PC-9 (cell line): ENCODE measurements around the gene H19. TPM values are rescaled to one million over a fixed set of nuclear protein-coding genes. Genes with fewer than 3 reads are reported as not detected.
A peak's percentile ranks its signal among the peaks of the same experiment; 100 is the strongest.

Experiments used
- Bru-seq: library from RNA; stranded (reverse); fragments of 400-500 nt; gene quantifications from one replicate; lab custom pipeline; 2021; lab: Mats Ljungman, UMichigan
- BruChase-seq, 2 experiments: library from RNA; stranded (reverse); fragments of 400-500 nt; gene quantifications; one replicate each; lab custom pipeline; 2021; lab: Mats Ljungman, UMichigan
- BruUV-seq: library from RNA; stranded (reverse); fragments of 400-500 nt; replicated peaks from 2 replicates; lab custom pipeline; 2021; lab: Mats Ljungman, UMichigan
- CTCF ChIA-PET: fragments of 300-600 bp; sonication (Branson Sonifier 250); formaldehyde crosslinking; loops from one replicate; lab custom pipeline; 2022; ENCODE audit warnings: antibody characterized with exemption; lab: Charles Lee
- POLR2A ChIA-PET: fragments of 300-600 bp; sonication (Branson Sonifier 250); formaldehyde crosslinking; loops from one replicate; lab custom pipeline; 2022; ENCODE audit warnings: antibody characterized with exemption; ENCODE audit not compliant: unreplicated experiment; lab: Charles Lee
- DNase-seq, 2 experiments: peaks; one replicate each; pipeline versions ENCODE4 v3.0.0 to v3.0.0-alpha.2; 2015 to 2022; ENCODE audit warnings: mixed read lengths in 1 of 2
- H2AFZ ChIP-seq: fragments of 200-600 bp; sonication (generic); 2 replicates; pipeline ENCODE4 v1.8.1; 2017; ENCODE audit warnings: antibody characterized with exemption
- H3F3A ChIP-seq: fragments of 200-600 bp; sonication (generic); 2 replicates; pipeline ENCODE4 v1.8.1; 2017; ENCODE audit warnings: antibody characterized with exemption, mild to moderate bottlenecking, low read depth; ENCODE audit not compliant: insufficient read depth
- H3K27ac ChIP-seq: fragments of 200-600 bp; sonication (generic); 2 replicates; pipeline ENCODE4 v1.6.1; 2016; ENCODE audit warnings: mixed run types
- H3K27me3 ChIP-seq: fragments of 200-600 bp; sonication (generic); 2 replicates; pipeline ENCODE4 v1.6.1; 2016; ENCODE audit warnings: low read depth, mixed run types; ENCODE audit not compliant: insufficient read depth
- H3K36me3 ChIP-seq: fragments of 200-600 bp; sonication (generic); 2 replicates; pipeline ENCODE4 v1.6.1; 2016; ENCODE audit warnings: low read depth, mixed run types
- H3K4me1 ChIP-seq: fragments of 200-600 bp; sonication (generic); replicated peaks from 2 replicates; pipeline ENCODE4 v1.6.1; 2016; ENCODE audit warnings: mixed run types; ENCODE audit not compliant: insufficient read depth
- H3K4me2 ChIP-seq: fragments of 200-600 bp; sonication (generic); 2 replicates; pipeline ENCODE4 v1.6.1; 2017; ENCODE audit warnings: mixed run types
- H3K4me3 ChIP-seq: fragments of 200-600 bp; sonication (generic); 2 replicates; pipeline ENCODE4 v1.6.1; 2016; ENCODE audit warnings: mixed run types
- H3K79me2 ChIP-seq: fragments of 200-600 bp; sonication (generic); 2 replicates; pipeline ENCODE4 v1.6.1; 2017; ENCODE audit warnings: low read depth, mixed run types
- H3K9me2 ChIP-seq: fragments of 200-600 bp; sonication (generic); 2 replicates; pipeline ENCODE4 v1.8.1; 2017; ENCODE audit warnings: mild to moderate bottlenecking; ENCODE audit not compliant: insufficient read depth
- H3K9me3 ChIP-seq: fragments of 200-600 bp; sonication (generic); 2 replicates; pipeline ENCODE4 v1.8.1; 2016; ENCODE audit warnings: low read depth; ENCODE audit not compliant: insufficient read depth
- H4K20me1 ChIP-seq: fragments of 200-600 bp; sonication (generic); 2 replicates; pipeline ENCODE4 v1.8.1; 2017; ENCODE audit not compliant: insufficient read depth
- CTCF ChIP-seq: fragments of 200-600 bp; sonication (generic); conservative IDR thresholded peaks from 2 replicates; pipeline ENCODE4 v1.6.1; 2017; ENCODE audit warnings: mixed run types, antibody characterized with exemption, mild to moderate bottlenecking, moderate library complexity
- EZH2 ChIP-seq: fragments of 200-600 bp; sonication (generic); IDR thresholded peaks from 2 replicates; pipeline ENCODE4 v1.8.0; 2017; ENCODE audit warnings: antibody characterized with exemption, low read depth
- intact Hi-C: fragments of 100-400 bp; cut with micrococcal nuclease; formaldehyde crosslinking; loops from one replicate; pipeline ENCODE4 v1.10.0; 2022; ENCODE audit not compliant: unreplicated experiment
- long read RNA-seq: library from polyadenylated mRNA; stranded (forward); transcript quantifications from one replicate; pipeline ENCODE4 v2.0.0, GENCODE V29; 2022
- total RNA-seq: library from RNA; stranded (reverse); gene quantifications from 2 replicates; pipeline ENCODE4 v1.2.3, GENCODE V29; 2021

Gene H19
- 0.26 and 0.53 TPM in 2 replicates for total RNA-seq
- Bru-seq, nascent RNA = not detected
- percentile 18 among the genes with signal in this experiment for BruChase-seq, experiment 1, labeled RNA remaining after a 2-hour chase
- percentile 15 among the genes with signal in this experiment for BruChase-seq, experiment 2, labeled RNA remaining after a 6-hour chase
- long read RNA-seq = 0 reads

- intact Hi-C loops = no loop called here
- Histone ChIP-seq H3K36me3 (no peaks in the 10 kb centered on the region), H3K4me1 (no peaks in the 10 kb centered on the region), H3K4me2 (no peak within 1 kb of the TSS), H3K27ac (no peak within 1 kb of the TSS), H2AFZ (no peak within 1 kb of the TSS), H3K79me2 (no peaks in the 10 kb centered on the region), H3K9me2 (no peaks in the 10 kb centered on the region), H3K4me3 (no peak within 1 kb of the TSS), H4K20me1 (no peaks in the 10 kb centered on the region), H3K27me3 (no peaks in the 10 kb centered on the region), H3K9me3 (no peaks in the 10 kb centered on the region), H3F3A (no peaks in the 10 kb centered on the region)
- DNase-seq = no peak
- BruUV-seq = no TSS peak
- ChIA-PET POLR2A (no interaction called here), CTCF (no interaction called here)
- TF ChIP-seq EZH2 (no peak), CTCF (no peak)
Measured at GRCh38 chr11:1997755-1998154, at the start of gene H19. H19 (minus strand) TSS chr11:1997842.

DNA sequence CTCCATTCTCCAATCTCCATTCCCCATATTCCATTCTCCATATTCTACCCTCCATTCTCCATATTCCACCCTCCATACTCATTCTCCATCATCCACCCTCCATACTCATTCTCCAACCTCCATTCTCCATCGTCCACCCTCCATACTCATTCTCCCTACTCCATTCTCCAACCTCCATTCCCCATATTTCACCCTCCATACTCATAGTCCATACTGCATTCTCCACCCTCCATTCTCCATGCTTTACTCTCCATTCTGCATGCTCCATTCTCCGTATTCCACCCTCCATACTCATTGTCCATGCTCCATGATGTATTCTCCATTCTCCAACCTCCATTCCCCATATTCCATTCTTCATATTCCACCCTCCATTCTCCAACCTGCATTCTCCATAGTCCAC, 44.3 kb upstream of the H19 start:
- no peak for DNase-seq
- Histone ChIP-seq H3K9me2 (no peaks in the 10 kb centered on the region), H3K79me2 (no peaks in the 10 kb centered on the region), H3K27ac (no peak overlapping the region), H3K4me3 (no peak overlapping the region), H3K9me3 (no peaks in the 10 kb centered on the region), H3K4me1 (no peaks in the 10 kb centered on the region), H4K20me1 (no peaks in the 10 kb centered on the region), H2AFZ (no peak overlapping the region), H3K27me3 (peaks cover 28% of the 10 kb centered on the region), H3F3A (no peaks in the 10 kb centered on the region), H3K36me3 (no peaks in the 10 kb centered on the region), H3K4me2 (no peak overlapping the region)
- TF ChIP-seq CTCF (no peak), EZH2 (no peak)
- POLR2A ChIA-PET = no interaction called here
- no TSS peak for BruUV-seq
- intact Hi-C loops = no loop called here
- CTCF ChIA-PET = no interaction called here

- BruUV-seq = no TSS peak
- no peak for DNase-seq
- Histone ChIP-seq H4K20me1 (no peaks in the 10 kb centered on the region), H3F3A (no peaks in the 10 kb centered on the region), H3K79me2 (no peaks in the 10 kb centered on the region), H3K9me2 (no peaks in the 10 kb centered on the region), H3K36me3 (no peaks in the 10 kb centered on the region), H2AFZ (no peak overlapping the region), H3K9me3 (no peaks in the 10 kb centered on the region), H3K4me3 (no peak overlapping the region), H3K4me2 (no peak overlapping the region), H3K27ac (no peak overlapping the region), H3K4me1 (no peaks in the 10 kb centered on the region), H3K27me3 (peaks cover 20% of the 10 kb centered on the region)
- intact Hi-C loops = no loop called here
- POLR2A ChIA-PET = no interaction called here
- no peak for TF ChIP-seq CTCF
- no peak for TF ChIP-seq EZH2
- CTCF ChIA-PET = no interaction called here
Measured at GRCh38 chr11:2041153-2041552, 43.5 kb upstream of the H19 start.
